Astrocyte (in vitro differentiated cells and primary cell): Measurements from ENCODE around the gene SLC25A47. TPM values are rescaled to one million over a fixed set of nuclear protein-coding genes. Genes with fewer than 3 reads are reported as not detected.

Experiments
- DNase-seq: peaks from one replicate; pipeline ENCODE4 v3.0.0-alpha.2; 2010; ENCODE audit warnings: low read depth
- FAIRE-seq: peaks from 2 replicates; lab custom pipeline; 2011; peaks lifted over from hg19 to GRCh38; lab: Jason Lieb, UNC
- H2AFZ ChIP-seq: 2 replicates; pipeline ENCODE4 v1.6.0; 2012; ENCODE audit warnings: low read depth, low read length, inconsistent platforms
- H3K27ac ChIP-seq: 2 replicates; pipeline ENCODE4 v1.5.1; 2011; ENCODE audit warnings: low read depth, low read length, inconsistent platforms
- H3K27me3 ChIP-seq: 2 replicates; pipeline ENCODE4 v1.6.0; 2011; ENCODE audit warnings: low read length, inconsistent platforms; ENCODE audit not compliant: insufficient read depth
- H3K36me3 ChIP-seq: 2 replicates; pipeline ENCODE4 v1.5.1; 2011; ENCODE audit warnings: low read length, inconsistent platforms; ENCODE audit not compliant: insufficient read depth
- H3K4me1 ChIP-seq: 2 replicates; pipeline ENCODE4 v1.5.1; 2011; ENCODE audit warnings: low read length, inconsistent platforms; ENCODE audit not compliant: insufficient read depth
- H3K4me2 ChIP-seq: 2 replicates; pipeline ENCODE4 v1.6.0; 2012; ENCODE audit warnings: low read length, inconsistent platforms
- H3K4me3 ChIP-seq: 2 replicates; pipeline ENCODE4 v1.5.1; 2011; ENCODE audit warnings: low read depth, mild to moderate bottlenecking, low read length, inconsistent platforms; ENCODE audit not compliant: insufficient read depth
- H3K79me2 ChIP-seq: 2 replicates; pipeline ENCODE4 v1.6.0; 2012; ENCODE audit warnings: mild to moderate bottlenecking, low read length, inconsistent platforms; ENCODE audit not compliant: insufficient read depth
- H3K9ac ChIP-seq: 2 replicates; pipeline ENCODE4 v1.6.0; 2012; ENCODE audit warnings: mild to moderate bottlenecking, low read length, inconsistent platforms
- H3K9me3 ChIP-seq: 2 replicates; pipeline ENCODE4 v1.5.1; 2012; ENCODE audit warnings: low read depth, mild to moderate bottlenecking, low read length, inconsistent platforms; ENCODE audit not compliant: insufficient read depth
- H4K20me1 ChIP-seq: 2 replicates; pipeline ENCODE4 v1.6.0; 2012; ENCODE audit warnings: low read length, inconsistent platforms; ENCODE audit not compliant: insufficient read depth
- H3K27ac Mint-ChIP-seq: one replicate; pipeline ENCODE4 v1.8.0; 2021; ENCODE audit warnings: mild to moderate bottlenecking, mixed read lengths; ENCODE audit not compliant: unreplicated experiment
- H3K27me3 Mint-ChIP-seq: one replicate; pipeline ENCODE4 v1.8.0; 2021; ENCODE audit warnings: low read depth, mixed read lengths; ENCODE audit not compliant: unreplicated experiment
- H3K36me3 Mint-ChIP-seq: one replicate; pipeline ENCODE4 v1.8.0; 2021; ENCODE audit warnings: low read depth, mixed read lengths; ENCODE audit not compliant: unreplicated experiment
- H3K4me1 Mint-ChIP-seq: one replicate; pipeline ENCODE4 v1.8.0; 2021; ENCODE audit warnings: low read depth, mixed read lengths; ENCODE audit not compliant: unreplicated experiment
- H3K4me3 Mint-ChIP-seq: one replicate; pipeline ENCODE4 v1.8.0; 2021; ENCODE audit warnings: mild to moderate bottlenecking, moderate library complexity, mixed read lengths; ENCODE audit not compliant: unreplicated experiment
- H3K9me3 Mint-ChIP-seq: one replicate; pipeline ENCODE4 v1.8.0; 2021; ENCODE audit warnings: mild to moderate bottlenecking, mixed read lengths; ENCODE audit not compliant: unreplicated experiment
- EZH2 ChIP-seq: IDR thresholded peaks from 2 replicates; pipeline ENCODE4 v1.6.1; 2012; ENCODE audit warnings: mild to moderate bottlenecking, low read length, inconsistent platforms; ENCODE audit not compliant: insufficient read depth
- total RNA-seq: library from RNA; stranded (reverse); gene quantifications from 2 replicates; pipeline ENCODE4 v1.2.1, GENCODE V29; 2021
- TF ChIP-seq, protein P1 (sequence below): IDR thresholded peaks from 2 replicates; pipeline ENCODE4 v1.5.1; 2011; ENCODE audit warnings: low read depth, mild to moderate bottlenecking, inconsistent platforms, low read length, moderate library complexity; ENCODE audit not compliant: insufficient read depth

The SLC25A47 gene
- total RNA-seq, 1 donor from 2014 or later: not detected

DNA sequence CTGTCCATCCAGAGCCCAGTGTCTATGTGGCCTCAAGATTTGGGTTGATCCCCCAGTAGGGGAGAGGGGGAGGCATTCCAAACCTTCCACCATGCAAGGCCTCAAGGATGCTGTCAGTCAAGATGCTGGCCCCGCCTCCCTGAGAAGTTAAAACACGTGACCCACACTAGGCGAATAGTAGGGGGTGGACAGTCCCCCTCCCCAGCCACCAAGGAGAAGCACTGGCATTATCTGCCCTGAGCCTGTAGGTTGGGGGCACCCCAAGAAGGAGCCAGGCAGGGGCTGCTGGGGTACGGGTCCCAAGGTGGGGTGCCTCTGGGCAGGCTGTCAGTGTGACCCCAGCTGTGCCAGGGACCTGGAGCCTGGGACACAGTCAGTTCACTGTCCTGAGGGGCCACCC lies 19.2 kb upstream of the SLC25A47 start:
- DNase-seq (no peak), FAIRE-seq (no peak)
- Histone ChIP-seq H2AFZ (no peak overlapping the region), H3K4me2 (no peak overlapping the region), H3K27ac (no peak overlapping the region), H4K20me1 (peaks cover 46% of the 10 kb centered on the region), H3K9me3 (no peaks in the 10 kb centered on the region), H3K4me1 (peaks cover 18% of the 10 kb centered on the region), H3K27me3 (no peaks in the 10 kb centered on the region), H3K9ac (no peak overlapping the region), H3K36me3 (no peaks in the 10 kb centered on the region), H3K4me3 (no peak overlapping the region), H3K79me2 (peaks cover 37% of the 10 kb centered on the region)
- Mint-ChIP-seq H3K4me1 (peaks cover 2% of the 10 kb centered on the region), H3K36me3 (peaks cover 2% of the 10 kb centered on the region), H3K9me3 (no peaks in the 10 kb centered on the region), H3K27ac (no peak overlapping the region), H3K4me3 (no peak overlapping the region), H3K27me3 (no peaks in the 10 kb centered on the region)
- TF ChIP-seq, protein P1, sequence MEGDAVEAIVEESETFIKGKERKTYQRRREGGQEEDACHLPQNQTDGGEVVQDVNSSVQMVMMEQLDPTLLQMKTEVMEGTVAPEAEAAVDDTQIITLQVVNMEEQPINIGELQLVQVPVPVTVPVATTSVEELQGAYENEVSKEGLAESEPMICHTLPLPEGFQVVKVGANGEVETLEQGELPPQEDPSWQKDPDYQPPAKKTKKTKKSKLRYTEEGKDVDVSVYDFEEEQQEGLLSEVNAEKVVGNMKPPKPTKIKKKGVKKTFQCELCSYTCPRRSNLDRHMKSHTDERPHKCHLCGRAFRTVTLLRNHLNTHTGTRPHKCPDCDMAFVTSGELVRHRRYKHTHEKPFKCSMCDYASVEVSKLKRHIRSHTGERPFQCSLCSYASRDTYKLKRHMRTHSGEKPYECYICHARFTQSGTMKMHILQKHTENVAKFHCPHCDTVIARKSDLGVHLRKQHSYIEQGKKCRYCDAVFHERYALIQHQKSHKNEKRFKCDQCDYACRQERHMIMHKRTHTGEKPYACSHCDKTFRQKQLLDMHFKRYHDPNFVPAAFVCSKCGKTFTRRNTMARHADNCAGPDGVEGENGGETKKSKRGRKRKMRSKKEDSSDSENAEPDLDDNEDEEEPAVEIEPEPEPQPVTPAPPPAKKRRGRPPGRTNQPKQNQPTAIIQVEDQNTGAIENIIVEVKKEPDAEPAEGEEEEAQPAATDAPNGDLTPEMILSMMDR: no peak
- no peak for TF ChIP-seq EZH2

GRCh38 chr14:100304825-100305323 lies 18.3 kb upstream of the SLC25A47 start:
- H3K27me3 ChIP-seq: no peaks in the 10 kb centered on the region
- H3K36me3 ChIP-seq: no peaks in the 10 kb centered on the region
- H3K4me3 Mint-ChIP-seq: peak overlapping the region; percentile 84
- DNase-seq: peak; percentile 39
- H3K4me2 ChIP-seq: peak overlapping the region; percentile 93
- H3K36me3 Mint-ChIP-seq: no peaks in the 10 kb centered on the region
- H3K4me1 Mint-ChIP-seq: peaks cover 2% of the 10 kb centered on the region
- peak overlapping the region; percentile 78 for H3K4me3 ChIP-seq
- no peak for FAIRE-seq
- peaks cover 1% of the 10 kb centered on the region for H3K27me3 Mint-ChIP-seq
- no peak overlapping the region for H3K27ac Mint-ChIP-seq
- H3K9ac ChIP-seq: peak overlapping the region; percentile 86
- TF ChIP-seq EZH2: no peak
- TF ChIP-seq, protein P1: no peak
- no peaks in the 10 kb centered on the region for H3K9me3 ChIP-seq
- no peaks in the 10 kb centered on the region for H3K9me3 Mint-ChIP-seq
- H3K27ac ChIP-seq: no peak overlapping the region
- peaks cover 29% of the 10 kb centered on the region for H3K79me2 ChIP-seq
- H4K20me1 ChIP-seq: peaks cover 40% of the 10 kb centered on the region
- peaks cover 18% of the 10 kb centered on the region for H3K4me1 ChIP-seq
- H2AFZ ChIP-seq: peak overlapping the region; percentile 21

DNA sequence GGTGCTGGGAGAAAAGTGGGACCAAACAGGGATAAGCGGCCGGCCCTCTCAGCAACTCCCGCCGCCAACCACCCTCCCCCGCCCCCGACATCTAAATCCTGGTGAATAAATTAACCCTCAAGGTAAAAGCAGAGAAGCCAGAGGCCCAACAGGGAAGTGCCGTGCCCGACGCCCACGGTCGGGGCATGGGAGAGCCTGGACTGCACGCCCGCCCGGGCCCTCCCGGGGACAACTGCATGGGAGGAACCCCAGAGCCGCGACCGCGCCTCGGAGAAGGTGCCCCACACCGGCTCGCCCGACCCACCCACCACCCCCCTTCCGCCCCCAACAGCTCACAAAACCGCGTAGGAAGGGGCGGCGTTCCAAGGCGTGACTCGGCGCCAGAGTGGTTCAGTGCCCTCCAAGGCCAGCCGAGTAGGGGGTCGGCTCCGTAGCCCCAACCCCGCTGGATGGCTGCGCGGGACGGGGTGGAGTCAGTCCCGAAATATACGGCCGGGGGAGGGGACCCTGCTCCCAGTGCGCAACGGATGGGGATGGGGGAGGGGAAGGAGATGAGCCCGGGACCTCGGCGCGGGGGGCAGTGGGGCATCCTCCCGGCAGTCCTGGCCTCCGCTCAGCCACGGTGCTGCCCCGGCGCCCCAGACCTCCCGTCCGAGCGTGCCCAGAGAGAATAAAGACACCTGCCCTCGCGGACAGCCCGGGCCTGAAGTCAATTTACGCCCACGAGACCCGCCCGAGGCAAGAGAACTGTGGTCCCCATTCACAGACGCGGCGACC lies 17.6 kb upstream of the SLC25A47 start:
- Mint-ChIP-seq H3K9me3 (no peaks in the 10 kb centered on the region), H3K4me1 (peaks cover 2% of the 10 kb centered on the region), H3K36me3 (no peaks in the 10 kb centered on the region), H3K4me3 (peak overlapping the region; percentile 84), H3K27ac (no peak overlapping the region), H3K27me3 (peaks cover 1% of the 10 kb centered on the region)
- Histone ChIP-seq H3K9ac (peak overlapping the region; percentile 86), H3K4me1 (peaks cover 18% of the 10 kb centered on the region), H3K4me2 (peak overlapping the region; percentile 93), H3K27ac (peak overlapping the region; percentile 19), H2AFZ (peak overlapping the region; percentile 73), H3K4me3 (peak overlapping the region; percentile 78), H3K9me3 (no peaks in the 10 kb centered on the region), H4K20me1 (peaks cover 35% of the 10 kb centered on the region), H3K27me3 (no peaks in the 10 kb centered on the region), H3K36me3 (no peaks in the 10 kb centered on the region), H3K79me2 (peaks cover 29% of the 10 kb centered on the region)
- no peak for DNase-seq
- TF ChIP-seq, protein P1: no peak
- TF ChIP-seq EZH2: no peak
- no peak for FAIRE-seq
